Retinal pigment epithelial cell (primary cell): Measurements from ENCODE around the gene NFX1.
"Not testable (repeated sequence)": the region's sequence is repeated elsewhere in the genome, so short reads cannot be mapped to it uniquely, and the experiment has no call there.

ENCODE experiments used
- DNase-seq: peaks from one replicate; pipeline ENCODE4 v3.0.0-alpha.2; 2010; ENCODE audit warnings: low read depth
- H3K4me3 ChIP-seq: 2 replicates; pipeline ENCODE4 v1.5.1; 2011; ENCODE audit warnings: mild to moderate bottlenecking, low read length, control low read depth, moderate library complexity
- TF ChIP-seq, protein P1 (sequence below): conservative IDR thresholded peaks from 2 replicates; pipeline ENCODE4 v1.5.1; 2011; ENCODE audit warnings: low read depth, low read length, control low read depth, inconsistent platforms

NFX1 gene

DNA sequence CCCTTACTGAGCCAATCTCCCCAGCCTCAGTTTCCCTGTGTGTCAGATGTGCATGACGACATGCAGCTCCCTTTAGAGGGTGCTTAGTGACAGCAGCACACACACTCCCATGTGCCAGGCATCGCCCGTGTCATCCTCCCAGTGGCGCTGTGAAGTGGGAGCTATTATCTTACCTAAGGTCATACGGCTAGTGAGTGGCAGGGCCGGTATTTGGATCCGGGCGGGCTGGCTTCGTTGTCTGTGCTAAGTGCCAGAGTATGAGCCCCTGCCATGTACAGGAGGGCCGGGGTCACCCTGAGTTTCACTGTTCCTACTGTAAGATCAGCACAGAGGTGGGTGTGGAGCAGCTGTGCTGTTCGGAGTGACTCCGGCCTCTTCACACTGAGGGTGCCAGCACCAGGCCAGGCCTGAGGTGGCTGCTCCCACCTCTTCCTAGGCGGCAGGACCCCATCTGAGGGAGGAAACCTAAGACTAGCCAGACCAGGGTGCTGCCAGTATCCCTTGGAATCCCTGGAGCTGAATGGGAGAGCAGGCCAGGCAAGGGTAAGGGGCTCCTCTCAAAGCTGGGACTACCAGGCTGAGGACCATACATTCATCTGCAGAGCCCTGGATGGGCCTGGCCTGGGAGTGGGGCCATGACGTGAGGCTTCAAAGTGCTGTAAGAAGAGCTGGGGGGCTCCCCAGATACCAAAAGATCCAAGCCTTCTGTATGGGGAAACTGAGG lies 89.5 kb downstream of the NFX1 start:
- TF ChIP-seq, protein P1, sequence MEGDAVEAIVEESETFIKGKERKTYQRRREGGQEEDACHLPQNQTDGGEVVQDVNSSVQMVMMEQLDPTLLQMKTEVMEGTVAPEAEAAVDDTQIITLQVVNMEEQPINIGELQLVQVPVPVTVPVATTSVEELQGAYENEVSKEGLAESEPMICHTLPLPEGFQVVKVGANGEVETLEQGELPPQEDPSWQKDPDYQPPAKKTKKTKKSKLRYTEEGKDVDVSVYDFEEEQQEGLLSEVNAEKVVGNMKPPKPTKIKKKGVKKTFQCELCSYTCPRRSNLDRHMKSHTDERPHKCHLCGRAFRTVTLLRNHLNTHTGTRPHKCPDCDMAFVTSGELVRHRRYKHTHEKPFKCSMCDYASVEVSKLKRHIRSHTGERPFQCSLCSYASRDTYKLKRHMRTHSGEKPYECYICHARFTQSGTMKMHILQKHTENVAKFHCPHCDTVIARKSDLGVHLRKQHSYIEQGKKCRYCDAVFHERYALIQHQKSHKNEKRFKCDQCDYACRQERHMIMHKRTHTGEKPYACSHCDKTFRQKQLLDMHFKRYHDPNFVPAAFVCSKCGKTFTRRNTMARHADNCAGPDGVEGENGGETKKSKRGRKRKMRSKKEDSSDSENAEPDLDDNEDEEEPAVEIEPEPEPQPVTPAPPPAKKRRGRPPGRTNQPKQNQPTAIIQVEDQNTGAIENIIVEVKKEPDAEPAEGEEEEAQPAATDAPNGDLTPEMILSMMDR, result no peak
- H3K4me3 ChIP-seq, result no peak overlapping the region
- no peak for DNase-seq

DNA sequence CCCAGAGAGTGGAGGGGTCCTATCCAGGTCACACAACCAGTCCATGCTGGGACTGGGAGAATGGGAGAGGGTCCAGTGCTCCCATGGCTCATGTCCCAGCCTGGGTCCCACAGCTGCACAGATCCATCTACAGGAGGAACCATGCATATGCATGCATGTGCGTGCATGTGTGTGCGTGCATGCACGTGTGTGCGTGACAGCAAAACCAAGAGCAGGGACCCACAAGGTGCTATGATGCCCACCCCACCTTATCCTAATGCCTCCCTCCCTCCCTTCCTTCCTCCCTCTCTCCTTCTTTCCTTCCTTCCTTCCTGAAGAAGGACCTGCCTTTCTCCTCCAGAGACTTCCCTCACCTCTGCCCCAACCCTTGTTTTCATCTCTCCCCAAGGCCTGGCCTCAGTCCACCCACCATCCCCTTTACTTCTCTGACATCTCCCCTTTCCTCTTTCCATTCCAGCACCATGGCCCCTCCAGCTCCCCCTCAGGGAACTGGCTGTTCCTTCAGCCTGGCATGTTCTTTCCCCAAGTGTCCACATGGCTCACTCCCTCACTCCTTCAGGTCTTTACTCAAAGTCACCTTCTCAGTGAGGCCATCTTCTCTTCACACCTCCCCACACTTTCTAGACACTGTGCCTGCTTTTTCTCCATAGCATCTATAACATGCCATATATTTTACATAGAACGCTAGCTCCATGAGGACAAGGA lies 90.2 kb downstream of the NFX1 start:
- TF ChIP-seq, protein P1, result no peak

DNA sequence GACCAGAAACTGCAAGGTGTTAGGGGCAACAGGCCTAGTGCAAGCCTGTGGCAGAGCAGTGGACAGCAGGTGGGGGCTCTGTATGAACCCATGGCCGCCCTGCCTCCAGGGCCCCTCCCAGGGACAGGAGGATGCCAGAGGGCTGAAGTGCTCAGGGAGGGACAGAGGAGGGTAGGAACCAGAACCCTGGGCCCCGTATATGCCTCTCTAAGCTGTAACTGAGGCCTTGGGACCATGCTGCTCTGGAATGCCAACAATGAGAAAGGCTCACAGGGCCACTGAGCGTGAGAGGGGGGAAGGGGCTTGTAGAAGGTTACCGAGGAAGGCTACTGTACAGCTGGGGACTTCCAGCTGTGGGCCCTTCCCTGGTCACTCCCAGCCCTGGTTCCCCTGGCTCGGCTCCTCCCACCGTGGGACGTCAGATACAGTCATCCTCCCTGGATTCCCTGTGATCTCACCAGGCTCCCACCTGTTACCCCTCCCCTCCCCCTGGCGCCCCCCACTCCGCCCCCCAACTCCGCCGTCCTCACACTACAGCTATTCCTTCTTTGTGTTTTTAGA lies 91.0 kb downstream of the NFX1 start:
- DNase-seq, result no peak
- TF ChIP-seq, protein P1, result no peak
- no peak overlapping the region for H3K4me3 ChIP-seq

More for the DNA sequence above, 90.2 kb downstream of the NFX1 start:
- no peak overlapping the region for H3K4me3 ChIP-seq
- no peak for DNase-seq

DNA sequence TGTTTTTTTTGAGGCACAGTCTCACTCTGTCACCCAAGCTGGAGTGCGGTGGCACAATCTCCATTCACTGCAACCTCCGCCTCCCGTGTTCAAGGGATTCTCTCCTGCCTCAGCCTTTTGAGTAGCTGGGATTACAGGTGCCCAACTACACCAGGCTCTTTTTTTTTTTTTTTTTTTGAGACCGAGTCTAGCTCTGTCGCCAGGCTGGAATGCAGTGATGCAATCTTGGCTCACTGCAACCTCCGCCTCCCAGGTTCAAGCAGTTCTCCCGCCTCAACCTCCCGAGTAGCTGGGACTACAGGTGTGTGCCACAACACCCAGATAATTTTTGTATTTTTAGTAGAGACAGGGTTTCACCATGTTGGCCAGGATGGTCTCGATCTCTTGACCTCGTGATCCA lies 92.1 kb downstream of the NFX1 start:
- H3K4me3 ChIP-seq, DNase-seq: not testable (repeated sequence)

DNA sequence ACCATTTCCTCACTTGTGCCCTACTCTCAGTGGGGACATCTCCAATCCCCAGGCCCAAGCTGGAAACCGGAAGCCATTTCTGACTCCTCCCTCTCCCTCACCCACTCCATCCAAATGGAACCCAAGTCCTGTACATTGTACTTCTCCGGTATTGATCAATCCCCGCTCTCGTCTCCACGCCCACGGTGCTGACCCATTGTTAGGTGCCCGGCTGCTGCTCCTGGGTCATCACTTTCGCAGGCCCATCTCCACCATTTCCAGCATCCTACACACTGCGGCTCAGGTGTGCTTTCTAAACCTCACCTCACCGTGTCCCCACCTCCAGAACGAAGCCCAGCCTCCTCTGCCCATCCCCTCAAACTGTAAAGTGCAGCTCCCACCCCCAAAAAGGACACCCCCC lies 93.1 kb downstream of the NFX1 start:
- not testable (repeated sequence) for DNase-seq

DNA sequence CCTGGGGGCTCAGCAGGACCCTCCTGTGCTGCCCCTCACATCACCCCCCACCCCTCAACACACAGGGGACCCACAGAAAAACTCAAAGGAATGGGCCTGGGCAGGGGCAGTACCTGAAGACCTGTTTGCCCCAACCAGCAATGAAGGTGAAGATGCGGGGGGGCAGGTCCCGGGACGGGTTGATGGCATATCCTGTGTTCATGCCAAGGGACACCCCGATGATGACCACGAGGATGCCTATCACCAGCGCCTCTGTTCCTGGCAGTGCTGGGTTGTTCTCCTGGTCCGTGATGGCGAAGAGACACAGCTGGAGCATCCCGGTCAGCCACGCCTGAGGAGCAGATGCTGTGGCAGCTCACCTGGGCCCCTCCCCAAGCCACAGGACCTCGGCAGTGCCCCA lies 95.2 kb downstream of the NFX1 start:
- not testable (repeated sequence) for DNase-seq, H3K4me3 ChIP-seq

More for the DNA sequence above, 93.1 kb downstream of the NFX1 start:
- not testable (repeated sequence) for H3K4me3 ChIP-seq

DNA sequence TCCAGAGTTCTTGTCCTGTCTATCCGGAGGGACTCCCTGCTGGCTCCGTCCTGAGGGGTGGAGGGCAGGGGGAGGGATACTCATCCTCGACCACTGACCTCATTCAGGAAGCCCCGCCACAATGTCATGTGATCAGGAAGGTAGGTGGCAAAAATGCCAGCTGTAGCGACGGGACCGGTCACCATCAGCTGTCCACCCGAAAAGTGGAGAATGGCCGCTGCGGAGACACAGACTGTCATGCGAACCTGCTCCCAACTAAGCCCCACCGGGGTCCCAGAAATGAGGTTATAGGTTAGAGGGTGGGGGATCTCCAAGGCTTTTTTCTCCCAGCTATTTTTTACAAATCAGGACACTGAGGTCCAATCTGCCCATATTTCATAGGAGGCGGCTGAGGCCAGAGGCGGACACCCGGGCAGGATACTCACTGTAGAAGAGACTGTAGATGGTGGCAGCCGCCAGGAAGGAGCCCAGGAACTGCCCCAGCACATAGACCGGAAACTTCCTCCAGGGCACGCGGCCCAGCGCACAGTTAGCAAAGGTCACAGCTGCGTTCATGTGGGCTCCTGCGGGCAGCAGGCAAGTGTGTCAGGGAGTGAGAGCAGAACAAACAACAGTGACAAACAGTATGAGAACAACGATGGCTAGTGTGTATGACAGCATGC lies 95.8 kb downstream of the NFX1 start:
- not testable (repeated sequence) for DNase-seq, H3K4me3 ChIP-seq

DNA sequence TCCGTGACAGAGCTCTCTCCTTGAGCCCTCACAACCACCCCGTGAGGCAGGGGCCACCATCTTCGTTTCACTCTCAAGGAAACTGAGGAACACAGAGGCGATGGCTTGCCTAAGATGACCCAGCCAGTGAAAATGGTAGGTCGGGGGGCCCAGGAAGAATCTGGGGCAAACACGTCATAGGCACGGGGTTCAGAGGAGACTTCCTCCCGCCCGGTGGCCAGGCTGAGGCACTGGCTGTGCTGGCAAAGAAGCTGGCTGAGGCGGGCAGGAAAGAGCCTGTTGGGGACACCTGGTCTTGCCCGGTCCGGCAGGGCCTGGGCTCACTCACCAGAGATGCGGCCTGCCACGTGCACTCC lies 96.3 kb downstream of the NFX1 start:
- not testable (repeated sequence) for DNase-seq, H3K4me3 ChIP-seq

DNA sequence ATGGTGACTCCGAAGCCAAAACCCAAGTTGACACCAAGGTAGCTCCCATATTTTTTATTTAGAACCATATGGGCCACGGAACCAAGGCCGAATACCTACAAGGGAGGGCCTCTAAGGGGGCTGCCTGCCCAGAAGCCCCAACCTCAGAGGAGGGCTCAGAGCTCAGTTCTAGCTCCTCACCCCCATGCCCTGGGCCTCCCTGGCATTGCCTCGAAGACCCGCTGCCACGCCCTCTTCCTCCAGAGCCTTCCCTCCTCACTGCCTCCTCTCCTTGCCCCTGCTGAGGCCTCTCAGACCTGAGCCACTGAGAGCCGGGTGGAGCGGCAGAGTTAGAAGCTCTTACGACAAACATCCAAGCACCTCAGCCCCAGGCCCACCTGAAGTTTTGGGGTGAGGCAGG lies 96.7 kb downstream of the NFX1 start:
- not testable (repeated sequence) for DNase-seq

More for the DNA sequence above, 96.7 kb downstream of the NFX1 start:
- not testable (repeated sequence) for H3K4me3 ChIP-seq
